Measurements from ENCODE around the gene ID3.
A peak's percentile ranks its signal among the peaks of the same experiment; 100 is the strongest.

ID3 gene

DNA sequence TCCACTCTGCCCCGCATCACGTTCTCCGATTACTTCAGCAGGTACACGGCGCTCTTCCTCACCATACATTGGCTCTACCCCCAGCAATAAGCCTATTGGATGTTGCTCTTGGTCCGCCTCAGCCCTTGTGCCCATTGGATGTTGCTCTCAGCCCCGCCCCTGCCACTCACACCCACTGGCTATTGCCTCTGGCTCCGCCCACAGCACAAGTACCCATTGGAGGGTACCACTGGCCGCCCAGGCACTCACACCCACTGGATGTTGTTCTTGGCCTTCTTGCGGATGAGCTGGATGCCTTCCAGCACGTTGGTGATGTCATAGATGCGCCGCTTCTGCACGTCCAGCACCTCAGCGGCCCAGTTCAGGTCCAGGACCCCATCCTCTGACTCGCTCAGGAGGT is 37.7 kb downstream of the ID3 start:
- peak overlapping the region; percentile 60 for H3K27ac ChIP-seq
- TF ChIP-seq ZFX (IDR thresholded peaks at IDR 0.05; ENCODE audit: borderline replicate concordance), result no peak
- TF ChIP-seq, protein P1, sequence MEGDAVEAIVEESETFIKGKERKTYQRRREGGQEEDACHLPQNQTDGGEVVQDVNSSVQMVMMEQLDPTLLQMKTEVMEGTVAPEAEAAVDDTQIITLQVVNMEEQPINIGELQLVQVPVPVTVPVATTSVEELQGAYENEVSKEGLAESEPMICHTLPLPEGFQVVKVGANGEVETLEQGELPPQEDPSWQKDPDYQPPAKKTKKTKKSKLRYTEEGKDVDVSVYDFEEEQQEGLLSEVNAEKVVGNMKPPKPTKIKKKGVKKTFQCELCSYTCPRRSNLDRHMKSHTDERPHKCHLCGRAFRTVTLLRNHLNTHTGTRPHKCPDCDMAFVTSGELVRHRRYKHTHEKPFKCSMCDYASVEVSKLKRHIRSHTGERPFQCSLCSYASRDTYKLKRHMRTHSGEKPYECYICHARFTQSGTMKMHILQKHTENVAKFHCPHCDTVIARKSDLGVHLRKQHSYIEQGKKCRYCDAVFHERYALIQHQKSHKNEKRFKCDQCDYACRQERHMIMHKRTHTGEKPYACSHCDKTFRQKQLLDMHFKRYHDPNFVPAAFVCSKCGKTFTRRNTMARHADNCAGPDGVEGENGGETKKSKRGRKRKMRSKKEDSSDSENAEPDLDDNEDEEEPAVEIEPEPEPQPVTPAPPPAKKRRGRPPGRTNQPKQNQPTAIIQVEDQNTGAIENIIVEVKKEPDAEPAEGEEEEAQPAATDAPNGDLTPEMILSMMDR (IDR thresholded peaks at IDR 0.05), result no peak

DNA sequence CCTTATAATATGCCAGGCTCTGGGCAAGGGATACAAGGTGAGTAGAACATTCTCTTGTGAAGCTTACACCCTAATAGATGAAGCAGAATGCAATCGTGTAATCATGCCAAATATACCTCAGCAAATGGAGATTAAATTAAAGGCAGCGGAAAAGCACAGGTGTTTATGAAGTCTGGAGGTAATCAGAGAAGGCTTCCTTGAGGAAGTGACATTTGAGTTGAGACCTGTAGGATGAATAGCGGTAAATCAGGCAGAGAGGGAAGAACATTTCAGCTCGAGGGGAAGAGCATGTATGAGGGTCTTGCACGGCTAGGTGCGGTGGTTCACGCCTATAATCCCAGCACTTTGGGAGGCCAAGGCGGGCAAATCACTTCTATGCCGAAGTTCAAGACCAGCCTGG is 41.7 kb downstream of the ID3 start:
- H3K27ac ChIP-seq, result no peak overlapping the region
- TF ChIP-seq, protein P1 (IDR thresholded peaks at IDR 0.05), result no peak
- no peak for TF ChIP-seq ZFX (IDR thresholded peaks at IDR 0.05; ENCODE audit: borderline replicate concordance)

DNA sequence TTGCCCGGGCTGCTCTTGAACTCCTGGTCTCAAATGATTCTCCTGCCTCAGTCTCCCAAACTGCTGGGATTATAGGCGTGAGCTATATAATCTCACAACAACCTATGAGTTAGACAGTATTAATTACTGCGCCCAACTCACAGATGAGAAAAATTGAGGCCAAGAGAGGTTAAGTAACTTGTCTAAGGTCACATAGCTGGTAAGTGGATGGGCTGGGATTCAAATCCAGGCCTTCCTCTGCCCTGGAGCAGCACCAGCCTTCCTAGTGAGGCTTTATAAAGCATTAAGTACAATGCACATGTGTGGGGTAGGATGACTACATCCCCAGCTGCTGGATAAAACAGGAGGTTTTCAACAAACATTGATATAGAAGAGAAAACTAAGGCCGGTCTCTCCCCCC is 43.4 kb downstream of the ID3 start:
- TF ChIP-seq, protein P1 (IDR thresholded peaks at IDR 0.05), result no peak
- TF ChIP-seq ZFX (IDR thresholded peaks at IDR 0.05; ENCODE audit: borderline replicate concordance), result no peak
- H3K27ac ChIP-seq, result no peak overlapping the region

DNA sequence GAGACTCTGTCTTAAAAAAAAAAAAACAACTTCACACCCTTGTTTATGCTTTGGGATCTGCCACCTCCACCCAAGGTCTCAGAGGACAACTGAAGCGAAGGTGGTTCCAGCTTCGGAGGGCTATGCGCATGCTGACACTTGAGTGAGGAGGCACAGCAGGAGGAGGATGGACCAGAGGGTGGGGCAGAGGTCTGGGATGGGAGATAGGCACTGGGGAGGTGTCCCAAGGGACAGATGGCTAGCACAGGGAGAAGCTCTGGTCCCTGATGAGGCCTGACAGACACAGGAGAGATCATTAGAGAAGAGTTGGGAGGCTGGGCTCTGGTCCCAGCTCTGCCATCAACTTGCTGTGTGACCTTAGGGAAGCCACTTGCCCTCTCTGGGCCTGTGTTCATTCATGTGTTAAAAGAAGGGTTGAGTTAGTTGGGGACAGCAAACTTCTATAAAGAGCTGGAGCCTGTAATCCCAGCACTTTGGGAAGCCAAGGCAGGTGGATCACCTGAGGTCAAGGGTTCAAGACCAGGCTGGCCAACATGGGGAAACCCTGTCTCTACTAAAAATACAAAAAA is 45.1 kb downstream of the ID3 start:
- TF ChIP-seq ZFX (IDR thresholded peaks at IDR 0.05; ENCODE audit: borderline replicate concordance), result no peak
- TF ChIP-seq, protein P1 (IDR thresholded peaks at IDR 0.05), result no peak
- no peak overlapping the region for H3K27ac ChIP-seq

DNA sequence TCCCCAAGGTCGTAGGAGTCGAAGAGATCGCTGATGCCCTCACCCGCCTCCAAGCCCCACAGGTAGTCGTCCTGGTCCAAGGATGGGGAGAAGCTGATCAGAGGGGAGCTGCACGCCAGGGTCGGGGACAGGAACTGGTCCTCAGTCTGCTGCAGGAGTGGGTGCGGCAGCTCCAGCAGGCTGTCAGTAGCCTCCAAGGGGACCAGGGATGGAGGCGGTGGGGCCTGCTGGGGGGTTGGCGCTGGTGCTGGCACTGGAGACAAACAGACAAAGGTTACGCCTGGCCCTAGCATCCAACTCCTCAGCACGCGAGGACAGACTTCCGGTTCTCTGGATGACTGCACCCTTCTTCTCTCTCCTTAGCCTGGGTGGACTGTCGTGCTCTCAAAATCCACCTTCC is 49.4 kb downstream of the ID3 start:
- no peak overlapping the region for H3K27ac ChIP-seq
- no peak for TF ChIP-seq ZFX (IDR thresholded peaks at IDR 0.05; ENCODE audit: borderline replicate concordance)
- TF ChIP-seq, protein P1 (IDR thresholded peaks at IDR 0.05), result no peak
